ENCODE data around the gene TOM1L1. TPM values are rescaled to one million over a fixed set of nuclear protein-coding genes. Genes with fewer than 3 reads are reported as not detected.

The TOM1L1 gene
- total RNA-seq, 1 donor from 2014 or later, result 17.7 TPM

GRCh38 chr17:54902611-54903010 lies 2.0 kb downstream of the TOM1L1 start:
- intact Hi-C loops (cut with DNase I), result no loop called here
- TF ChIP-seq POLR2AphosphoS5 (IDR thresholded peaks at IDR 0.05; ENCODE audit: insufficient read depth in 1 of 2, low read depth in 1 of 2), result no peak
- no peak for TF ChIP-seq POLR2A (IDR thresholded peaks at IDR 0.05)
- no peak for TF ChIP-seq CTCF (IDR thresholded peaks at IDR 0.05)
- H3K27ac ChIP-seq, result no peak overlapping the region

GRCh38 chr17:54903375-54903774 lies 2.7 kb downstream of the TOM1L1 start:
- DNase-seq (ENCODE audit: extremely low spot score in 2 of 2), result no peak
- TF ChIP-seq POLR2A (IDR thresholded peaks at IDR 0.05) (no peak), CTCF (IDR thresholded peaks at IDR 0.05) (no peak), POLR2AphosphoS5 (IDR thresholded peaks at IDR 0.05; ENCODE audit: insufficient read depth in 1 of 2, low read depth in 1 of 2) (no peak)
- no peaks in the 10 kb centered on the region for H3K9me3 ChIP-seq

More at GRCh38 chr17:54902611-54903010, 2.0 kb downstream of the TOM1L1 start:
- no peak overlapping the region for H3K4me3 ChIP-seq
- no peaks in the 10 kb centered on the region for H3K36me3 ChIP-seq
- H3K9me3 ChIP-seq, result no peaks in the 10 kb centered on the region
- DNase-seq (ENCODE audit: extremely low spot score in 2 of 2), result no peak
- peaks cover 25% of the 10 kb centered on the region for H3K4me1 ChIP-seq
- no peaks in the 10 kb centered on the region for H3K27me3 ChIP-seq

GRCh38 chr17:54906683-54907082 lies 6.0 kb downstream of the TOM1L1 start:
- Histone ChIP-seq H3K9me3 (no peaks in the 10 kb centered on the region), H3K4me1 (peaks cover 8% of the 10 kb centered on the region), H3K27me3 (no peaks in the 10 kb centered on the region), H3K36me3 (no peaks in the 10 kb centered on the region), H3K4me3 (no peak overlapping the region), H3K27ac (no peak overlapping the region)
- no peak for TF ChIP-seq POLR2AphosphoS5 (IDR thresholded peaks at IDR 0.05; ENCODE audit: insufficient read depth in 1 of 2, low read depth in 1 of 2)
- TF ChIP-seq CTCF (IDR thresholded peaks at IDR 0.05), result no peak
- no peak for TF ChIP-seq POLR2A (IDR thresholded peaks at IDR 0.05)
- intact Hi-C loops (cut with DNase I), result no loop called here
- DNase-seq (ENCODE audit: extremely low spot score in 2 of 2), result no peak

More at GRCh38 chr17:54903375-54903774, 2.7 kb downstream of the TOM1L1 start:
- H3K4me3 ChIP-seq, result no peak overlapping the region
- H3K27me3 ChIP-seq, result no peaks in the 10 kb centered on the region
- no peaks in the 10 kb centered on the region for H3K36me3 ChIP-seq
- peaks cover 25% of the 10 kb centered on the region for H3K4me1 ChIP-seq
- intact Hi-C loops (cut with DNase I), result no loop called here
- H3K27ac ChIP-seq, result no peak overlapping the region

- Histone ChIP-seq H3K36me3 (no peaks in the 10 kb centered on the region), H3K9me3 (no peaks in the 10 kb centered on the region), H3K4me1 (peaks cover under 1% of the 10 kb centered on the region), H3K27me3 (no peaks in the 10 kb centered on the region), H3K4me3 (no peak overlapping the region), H3K27ac (no peak overlapping the region)
- no peak for DNase-seq (ENCODE audit: extremely low spot score in 2 of 2)
- intact Hi-C loops (cut with DNase I), result no loop called here
- TF ChIP-seq CTCF (IDR thresholded peaks at IDR 0.05) (no peak), POLR2AphosphoS5 (IDR thresholded peaks at IDR 0.05; ENCODE audit: insufficient read depth in 1 of 2, low read depth in 1 of 2) (no peak), POLR2A (IDR thresholded peaks at IDR 0.05) (no peak)
These were observed 6.7 kb downstream of the TOM1L1 start for GRCh38 chr17:54907376-54907775.

- H3K36me3 ChIP-seq, result peaks cover 0 to 6% of the 10 kb centered on the region in 2 donors
- no peak overlapping the region for H3K4me3 ChIP-seq
- intact Hi-C loops (cut with DNase I), result no loop called here
These were observed 9.1 kb downstream of the TOM1L1 start for GRCh38 chr17:54909766-54910165.

More at GRCh38 chr17:54909766-54910165, 9.1 kb downstream of the TOM1L1 start:
- Histone ChIP-seq H3K4me1 (no peaks in the 10 kb centered on the region), H3K27ac (no peak overlapping the region), H3K27me3 (no peaks in the 10 kb centered on the region), H3K9me3 (no peaks in the 10 kb centered on the region)
- TF ChIP-seq POLR2A (IDR thresholded peaks at IDR 0.05), result no peak
- TF ChIP-seq POLR2AphosphoS5 (IDR thresholded peaks at IDR 0.05; ENCODE audit: insufficient read depth in 1 of 2, low read depth in 1 of 2), result no peak
- no peak for TF ChIP-seq CTCF (IDR thresholded peaks at IDR 0.05)
- DNase-seq (ENCODE audit: extremely low spot score in 2 of 2), result no peak

Data from vagina (tissue), 2 donors.